ENCODE data around the gene CCT2.
"Not testable (repeated sequence)": the region's sequence is repeated elsewhere in the genome, so short reads cannot be mapped to it uniquely, and the experiment has no call there.

CCT2 gene

GRCh38 chr12:69570545-69571399 is 14.5 kb upstream of the CCT2 start:
- peaks cover 14% of the 10 kb centered on the region for H3K4me1 Mint-ChIP-seq
- no peaks in the 10 kb centered on the region for H3K27me3 Mint-ChIP-seq
- no peaks in the 10 kb centered on the region for H3K9me3 Mint-ChIP-seq
- peaks cover 9% of the 10 kb centered on the region for H3K36me3 Mint-ChIP-seq
- H3K27ac Mint-ChIP-seq, result no peak overlapping the region
- no peak overlapping the region for H3K4me3 Mint-ChIP-seq

GRCh38 chr12:69575346-69575745 is 9.9 kb upstream of the CCT2 start:
- no peaks in the 10 kb centered on the region for H3K27me3 Mint-ChIP-seq
- no peak overlapping the region for H3K27ac Mint-ChIP-seq
- peaks cover 8% of the 10 kb centered on the region for H3K36me3 Mint-ChIP-seq
- no peak overlapping the region for H3K4me3 Mint-ChIP-seq
- H3K4me1 Mint-ChIP-seq, result no peaks in the 10 kb centered on the region
- H3K9me3 Mint-ChIP-seq, result no peaks in the 10 kb centered on the region

- Mint-ChIP-seq H3K9me3 (no peaks in the 10 kb centered on the region), H3K27ac (no peak overlapping the region), H3K4me3 (no peak overlapping the region)
Measured at GRCh38 chr12:69578283-69578682, 7.0 kb upstream of the CCT2 start.

GRCh38 chr12:69579029-69579428 is 6.2 kb upstream of the CCT2 start:
- Mint-ChIP-seq H3K36me3 (peaks cover 2% of the 10 kb centered on the region), H3K4me3 (no peak overlapping the region), H3K9me3 (no peaks in the 10 kb centered on the region), H3K4me1 (no peaks in the 10 kb centered on the region), H3K27me3 (no peaks in the 10 kb centered on the region), H3K27ac (no peak overlapping the region)

More at GRCh38 chr12:69578283-69578682, 7.0 kb upstream of the CCT2 start:
- H3K36me3 Mint-ChIP-seq, result peaks cover 3% of the 10 kb centered on the region
- no peaks in the 10 kb centered on the region for H3K27me3 Mint-ChIP-seq
- H3K4me1 Mint-ChIP-seq, result no peaks in the 10 kb centered on the region

GRCh38 chr12:69580074-69580473 is 5.2 kb upstream of the CCT2 start:
- Mint-ChIP-seq H3K4me1 (no peaks in the 10 kb centered on the region), H3K36me3 (peaks cover 2% of the 10 kb centered on the region), H3K27ac (peak overlapping the region; percentile 15), H3K9me3 (no peaks in the 10 kb centered on the region), H3K27me3 (no peaks in the 10 kb centered on the region), H3K4me3 (no peak overlapping the region)

GRCh38 chr12:69583203-69583602 is 2.1 kb upstream of the CCT2 start:
- Mint-ChIP-seq H3K4me3 (no peak overlapping the region), H3K4me1 (peaks cover 9% of the 10 kb centered on the region), H3K27ac (no peak overlapping the region), H3K9me3 (no peaks in the 10 kb centered on the region), H3K36me3 (peaks cover 2% of the 10 kb centered on the region), H3K27me3 (no peaks in the 10 kb centered on the region)

GRCh38 chr12:69588527-69588926 is 3.3 kb downstream of the CCT2 start:
- Mint-ChIP-seq H3K4me3 (no peak overlapping the region), H3K4me1 (peaks cover 23% of the 10 kb centered on the region), H3K36me3 (peaks cover 12% of the 10 kb centered on the region), H3K27ac (no peak overlapping the region), H3K27me3 (no peaks in the 10 kb centered on the region), H3K9me3 (no peaks in the 10 kb centered on the region)

- no peak overlapping the region for H3K27ac Mint-ChIP-seq
- H3K27me3 Mint-ChIP-seq, result no peaks in the 10 kb centered on the region
- no peak overlapping the region for H3K4me3 Mint-ChIP-seq
- no peaks in the 10 kb centered on the region for H3K9me3 Mint-ChIP-seq
- H3K4me1 Mint-ChIP-seq, result peaks cover 28% of the 10 kb centered on the region
- H3K36me3 Mint-ChIP-seq, result peaks cover 15% of the 10 kb centered on the region
Measured at GRCh38 chr12:69589082-69589481, 3.8 kb downstream of the CCT2 start.

GRCh38 chr12:69595689-69596088 is 10.4 kb downstream of the CCT2 start:
- H3K27me3 Mint-ChIP-seq, result no peaks in the 10 kb centered on the region
- H3K4me3 Mint-ChIP-seq, result no peak overlapping the region
- H3K27ac Mint-ChIP-seq, result no peak overlapping the region
- H3K4me1 Mint-ChIP-seq, result peaks cover 21% of the 10 kb centered on the region
- peaks cover 24% of the 10 kb centered on the region for H3K36me3 Mint-ChIP-seq
- no peaks in the 10 kb centered on the region for H3K9me3 Mint-ChIP-seq

- Mint-ChIP-seq H3K9me3 (no peaks in the 10 kb centered on the region), H3K4me1 (peaks cover 21% of the 10 kb centered on the region), H3K27ac (peak overlapping the region; percentile 8), H3K27me3 (no peaks in the 10 kb centered on the region), H3K36me3 (peaks cover 37% of the 10 kb centered on the region), H3K4me3 (no peak overlapping the region)
Measured at GRCh38 chr12:69598174-69598753, 13.0 kb downstream of the CCT2 start.

- H3K27me3 Mint-ChIP-seq, result no peaks in the 10 kb centered on the region
- no peaks in the 10 kb centered on the region for H3K9me3 Mint-ChIP-seq
- peaks cover 8% of the 10 kb centered on the region for H3K4me1 Mint-ChIP-seq
- peaks cover 32% of the 10 kb centered on the region for H3K36me3 Mint-ChIP-seq
- no peak overlapping the region for H3K4me3 Mint-ChIP-seq
- H3K27ac Mint-ChIP-seq, result peak overlapping the region; percentile 60
Measured at GRCh38 chr12:69600804-69601203, 15.5 kb downstream of the CCT2 start.

- Mint-ChIP-seq H3K4me1 (no peaks in the 10 kb centered on the region), H3K36me3 (peaks cover 31% of the 10 kb centered on the region), H3K27me3 (no peaks in the 10 kb centered on the region), H3K4me3 (no peak overlapping the region), H3K9me3 (no peaks in the 10 kb centered on the region), H3K27ac (no peak overlapping the region)
Measured at GRCh38 chr12:69601962-69602685, 16.9 kb downstream of the CCT2 start.

- Mint-ChIP-seq H3K36me3 (peaks cover 27% of the 10 kb centered on the region), H3K27me3 (no peaks in the 10 kb centered on the region)
Measured at GRCh38 chr12:69602954-69603353, 17.7 kb downstream of the CCT2 start.

GRCh38 chr12:69603556-69603955 is 18.3 kb downstream of the CCT2 start:
- H3K9me3 Mint-ChIP-seq, H3K4me1 Mint-ChIP-seq, H3K4me3 Mint-ChIP-seq, H3K27me3 Mint-ChIP-seq, H3K27ac Mint-ChIP-seq: not testable (repeated sequence)
- H3K36me3 Mint-ChIP-seq, result peaks cover 27% of the 10 kb centered on the region

More at GRCh38 chr12:69602954-69603353, 17.7 kb downstream of the CCT2 start:
- Mint-ChIP-seq H3K9me3 (no peaks in the 10 kb centered on the region), H3K4me3 (no peak overlapping the region), H3K4me1 (no peaks in the 10 kb centered on the region), H3K27ac (no peak overlapping the region)

GRCh38 chr12:69604275-69604674 is 19.0 kb downstream of the CCT2 start:
- H3K27ac Mint-ChIP-seq, H3K9me3 Mint-ChIP-seq, H3K4me3 Mint-ChIP-seq, H3K27me3 Mint-ChIP-seq, H3K4me1 Mint-ChIP-seq: not testable (repeated sequence)
- peaks cover 25% of the 10 kb centered on the region for H3K36me3 Mint-ChIP-seq

- no peak overlapping the region for H3K4me3 Mint-ChIP-seq
- no peaks in the 10 kb centered on the region for H3K9me3 Mint-ChIP-seq
- no peak overlapping the region for H3K27ac Mint-ChIP-seq
- peaks cover 4% of the 10 kb centered on the region for H3K36me3 Mint-ChIP-seq
- H3K4me1 Mint-ChIP-seq, result no peaks in the 10 kb centered on the region
- peaks cover 2% of the 10 kb centered on the region for H3K27me3 Mint-ChIP-seq
Measured at GRCh38 chr12:69608114-69608513, 22.9 kb downstream of the CCT2 start.

Data from activated naive CD4-positive, alpha-beta T cell treated with anti-CD3 and anti-CD28 coated beads, Interleukin-2, amount 50 U/mL, for 24 hours (primary cell).